HG03558 (cell line): Measurements from ENCODE around the gene MMAB.

Experiments used
- ATAC-seq: cut with Tn5 transposase; IDR thresholded peaks from one replicate; pipeline ENCODE4 v1.9.1; 2021; ENCODE audit warnings: moderate number of reproducible peaks; ENCODE audit not compliant: unreplicated experiment; ENCODE audit errors: extremely low read depth

Gene MMAB

DNA sequence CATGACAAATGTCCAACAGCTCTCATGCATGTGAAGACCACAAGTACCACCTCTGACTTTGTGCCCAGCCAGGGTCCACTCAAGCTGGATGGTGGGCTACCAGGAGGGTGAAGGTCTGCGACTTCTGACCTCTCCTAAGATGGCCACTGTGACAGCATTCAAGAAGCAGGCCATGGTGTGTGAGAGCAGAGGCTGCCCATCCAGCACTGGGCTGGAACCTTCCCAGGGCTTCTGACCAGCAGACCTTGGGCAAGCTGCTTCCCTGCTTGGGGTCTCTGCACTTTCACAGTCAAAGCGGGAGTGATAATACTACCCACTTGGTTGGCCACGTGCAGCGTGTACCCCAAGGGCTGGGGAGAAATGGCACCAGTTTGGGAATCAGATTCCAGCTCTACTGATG, 10.4 kb downstream of the MMAB start:
- no peak for ATAC-seq

DNA sequence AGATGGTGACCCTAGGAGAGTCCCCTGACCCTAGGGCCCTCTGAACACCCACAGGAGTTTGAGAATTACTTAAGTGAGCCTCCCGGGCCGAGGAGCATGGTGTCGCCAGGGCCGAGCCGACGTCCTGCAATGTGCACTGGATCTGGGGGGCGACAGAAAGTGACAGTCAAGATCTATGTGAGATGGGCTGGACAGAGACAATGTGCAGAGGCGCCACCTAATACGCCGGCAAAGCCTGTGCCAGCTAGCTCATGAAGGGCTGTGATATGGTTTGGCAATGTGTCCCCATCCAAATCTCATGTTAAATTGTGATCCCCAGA, 11.6 kb downstream of the MMAB start:
- ATAC-seq, result no peak

DNA sequence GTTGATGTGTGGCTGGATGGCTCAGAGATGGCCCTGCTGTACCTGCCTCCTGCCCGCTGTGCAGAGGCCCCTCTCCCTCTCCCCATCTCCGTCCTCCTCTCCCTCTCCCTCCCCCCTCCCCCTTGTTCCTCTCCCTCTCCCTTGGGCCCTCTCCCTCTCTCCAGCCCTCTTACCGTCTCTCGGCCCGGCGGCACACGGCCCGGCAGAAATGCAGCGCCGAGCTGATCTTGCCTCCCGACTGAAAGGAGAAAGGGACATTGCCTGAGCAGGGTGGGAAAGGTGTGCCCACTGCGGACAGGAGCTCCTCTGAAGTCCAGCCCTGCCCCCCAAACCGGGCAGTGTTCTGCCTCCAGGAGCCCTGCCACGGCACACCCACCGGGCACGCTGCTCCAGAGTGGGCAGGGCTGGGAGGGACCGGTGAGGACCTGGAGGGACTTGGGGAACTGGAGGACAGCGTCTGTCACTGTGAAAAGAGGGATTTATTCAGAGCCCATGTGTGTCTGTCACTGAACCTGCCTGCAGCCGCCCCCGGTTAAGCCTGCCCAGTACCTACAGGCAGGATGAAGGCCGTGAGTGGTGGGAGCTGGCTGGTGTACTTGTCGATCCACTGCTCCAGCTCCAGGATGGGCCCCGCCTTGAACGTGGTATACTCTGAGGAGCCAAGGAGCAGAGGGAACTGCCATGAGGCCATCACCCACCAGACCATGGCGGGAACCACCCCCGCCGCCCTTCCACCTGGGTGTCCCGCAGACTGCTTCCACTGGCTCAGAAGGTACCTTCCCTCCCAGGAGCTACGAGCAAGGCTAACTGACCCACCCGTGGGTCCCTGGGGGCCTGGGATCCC, 12.2 kb downstream of the MMAB start:
- no peak for ATAC-seq

DNA sequence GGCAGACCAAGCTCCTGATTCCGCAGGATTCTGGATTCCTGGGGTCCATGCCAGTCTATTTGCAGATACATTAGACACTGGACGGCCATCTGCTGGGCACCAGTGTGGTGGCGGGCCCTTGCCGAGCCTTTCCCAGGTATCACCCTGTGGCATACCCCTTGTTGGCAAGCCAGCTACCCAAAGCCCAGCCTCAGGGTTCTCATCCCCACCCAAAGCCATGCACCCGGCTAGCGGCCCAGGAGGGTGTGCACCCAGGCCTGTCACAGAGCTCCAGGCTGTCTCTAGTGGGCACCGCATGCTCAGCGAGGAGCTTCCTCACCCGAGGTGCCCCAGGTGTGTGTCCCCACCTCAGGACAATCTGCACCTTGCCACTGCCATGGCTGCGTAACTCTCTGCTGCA, 13.7 kb downstream of the MMAB start:
- ATAC-seq, result no peak

DNA sequence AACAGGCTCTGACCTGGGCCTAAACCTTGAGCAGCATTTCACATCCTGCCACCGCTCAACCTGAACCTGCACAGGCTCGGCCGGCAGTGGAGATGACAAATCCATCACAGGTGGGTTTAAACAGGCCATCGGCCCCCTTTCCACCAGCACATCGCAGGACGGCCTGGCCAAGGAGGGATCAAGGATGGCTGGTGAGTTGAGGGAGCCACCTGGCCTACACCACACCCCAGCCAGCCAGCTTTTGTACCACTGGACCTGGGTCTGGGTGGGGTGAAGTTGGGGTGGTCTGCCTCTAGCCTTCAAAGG, 14.2 kb downstream of the MMAB start:
- ATAC-seq, result no peak

DNA sequence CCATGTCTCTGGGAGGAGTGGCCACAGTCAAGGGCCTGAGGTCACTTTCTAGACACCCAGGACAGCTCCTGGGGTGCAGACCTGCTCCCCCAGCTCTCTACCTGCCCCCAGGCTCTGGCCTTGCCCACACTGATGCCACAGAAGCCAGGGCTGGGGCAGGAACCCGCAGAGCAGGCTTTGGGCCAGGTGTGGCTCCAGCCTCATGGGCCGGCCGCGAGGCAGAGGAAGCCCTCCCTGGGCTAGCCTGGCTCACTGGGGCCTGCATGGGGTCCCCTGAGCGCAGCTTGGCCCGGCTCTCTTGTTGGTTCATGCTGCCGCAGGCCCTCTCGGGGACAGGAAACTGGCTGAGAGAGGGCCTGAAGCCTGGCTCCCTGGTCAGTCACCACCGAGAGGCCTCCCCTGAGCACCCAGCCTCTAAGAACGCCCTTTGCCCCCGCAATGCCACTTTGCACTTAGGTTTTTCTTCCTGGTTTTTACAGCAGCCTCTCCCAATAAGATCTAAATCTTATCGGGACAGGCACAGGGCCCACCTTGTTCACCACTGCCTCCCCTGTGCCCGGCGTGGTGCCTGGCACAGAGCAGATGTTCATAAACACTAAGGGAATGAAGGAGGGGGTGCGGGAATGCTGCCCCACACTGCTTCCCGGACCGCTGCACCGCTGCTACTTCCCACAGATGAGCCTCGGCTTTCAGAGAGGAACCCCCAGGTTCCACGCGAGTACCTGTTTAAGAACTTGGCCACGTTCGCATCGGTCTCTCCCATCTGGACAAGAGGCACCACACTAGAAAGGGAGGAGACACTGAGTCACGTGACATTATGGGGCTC, 14.7 kb downstream of the MMAB start:
- ATAC-seq, result no peak

DNA sequence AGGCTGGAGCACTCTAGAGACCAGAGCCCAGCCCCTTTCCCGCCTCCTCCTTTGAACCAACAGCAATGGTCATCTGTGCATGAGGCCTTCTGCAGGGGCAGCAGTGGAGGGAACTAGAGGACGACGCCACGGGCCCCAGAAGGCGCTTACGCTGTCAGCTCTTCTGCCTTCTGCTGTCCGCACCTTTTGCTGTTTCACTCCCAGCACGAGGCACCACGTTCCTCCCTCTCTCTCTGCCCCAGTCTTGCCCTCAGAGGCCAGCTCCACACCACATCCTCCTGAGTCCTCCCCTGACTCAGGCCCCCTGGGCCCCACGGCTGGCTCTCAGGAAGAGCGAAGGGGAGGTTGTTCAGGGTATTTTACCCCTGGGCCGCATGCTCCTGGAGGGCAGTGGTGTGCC, 15.5 kb downstream of the MMAB start:
- ATAC-seq, result no peak

DNA sequence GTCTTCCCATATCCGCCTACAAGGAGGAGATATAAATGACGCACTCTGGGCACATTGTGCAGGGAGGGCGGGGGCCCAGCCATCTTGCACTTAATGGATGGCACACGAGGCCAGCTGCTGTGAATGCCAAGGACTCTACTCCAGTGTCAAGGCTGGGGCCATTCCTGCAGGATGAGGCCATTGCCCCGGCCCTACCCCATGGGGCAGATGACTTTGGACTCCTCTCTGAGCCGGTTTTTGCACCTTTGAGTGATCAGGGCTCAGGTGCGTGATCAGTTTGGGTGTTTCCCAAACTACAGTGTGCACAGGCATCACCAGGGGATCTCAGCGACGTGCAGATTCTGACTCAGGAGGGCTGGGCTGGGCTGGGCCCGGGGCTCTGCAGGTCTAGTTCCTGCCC, 16.1 kb downstream of the MMAB start:
- ATAC-seq, result no peak

DNA sequence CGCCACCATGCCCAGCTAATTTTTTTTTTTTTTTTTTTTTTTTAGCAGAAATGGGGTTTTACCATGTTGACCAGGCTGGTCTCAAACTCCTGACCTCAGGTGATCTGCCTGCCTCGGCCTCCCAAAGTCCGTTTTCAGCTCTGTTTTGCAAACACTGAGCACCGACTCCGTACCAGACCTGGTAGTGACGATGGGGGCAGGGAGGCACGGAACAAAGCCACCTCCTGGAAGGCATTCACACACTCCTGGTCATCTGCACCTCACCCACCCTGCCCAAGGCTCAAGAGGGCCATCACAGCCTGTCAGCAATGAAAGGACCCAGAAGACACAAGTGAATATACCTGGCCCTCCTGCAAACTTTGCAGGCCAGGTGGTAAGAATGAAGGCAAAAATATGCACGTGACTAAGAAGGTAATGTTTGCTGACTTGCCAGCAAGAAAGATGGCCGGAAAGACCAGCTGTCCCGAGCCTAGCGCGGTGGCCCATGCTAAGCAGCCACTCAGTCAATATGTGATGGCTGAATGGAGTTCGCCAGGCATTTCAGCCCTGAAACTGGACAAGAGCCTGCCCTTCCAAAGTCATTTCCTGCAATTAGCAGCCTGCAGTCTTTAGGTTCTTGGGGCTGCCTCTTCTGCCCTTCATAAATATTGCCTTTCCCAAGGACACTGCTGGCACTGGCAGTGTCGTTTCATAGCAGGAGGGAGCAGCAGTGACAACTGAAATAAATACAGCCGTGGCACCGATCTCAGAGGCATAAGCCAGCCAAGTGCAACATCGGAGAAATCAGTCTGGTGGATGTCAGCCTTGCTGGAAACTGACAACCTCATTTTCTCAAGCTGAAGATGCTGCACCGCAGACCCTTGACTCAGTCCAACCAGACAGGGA, 17.6 kb downstream of the MMAB start:
- no peak for ATAC-seq

DNA sequence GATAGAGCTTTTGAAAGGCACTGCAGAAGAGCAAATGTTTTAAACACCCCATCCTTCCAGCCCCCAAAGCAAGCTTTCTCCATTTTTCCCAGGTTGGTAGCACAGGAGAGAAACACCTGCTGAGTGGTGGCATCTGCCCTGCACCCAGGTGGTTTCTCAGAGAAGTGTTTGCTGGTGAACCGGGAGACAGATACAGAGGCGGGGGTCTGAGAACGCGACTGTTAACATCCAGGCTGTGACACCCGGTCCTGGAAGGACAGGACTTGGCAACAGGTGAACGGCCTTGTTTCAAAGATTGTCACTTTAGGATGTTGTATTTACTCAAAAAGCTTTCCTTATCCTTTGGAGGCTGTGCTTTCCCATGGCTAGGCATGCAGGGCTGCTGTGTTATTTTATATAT, 18.5 kb downstream of the MMAB start:
- ATAC-seq, result no peak

DNA sequence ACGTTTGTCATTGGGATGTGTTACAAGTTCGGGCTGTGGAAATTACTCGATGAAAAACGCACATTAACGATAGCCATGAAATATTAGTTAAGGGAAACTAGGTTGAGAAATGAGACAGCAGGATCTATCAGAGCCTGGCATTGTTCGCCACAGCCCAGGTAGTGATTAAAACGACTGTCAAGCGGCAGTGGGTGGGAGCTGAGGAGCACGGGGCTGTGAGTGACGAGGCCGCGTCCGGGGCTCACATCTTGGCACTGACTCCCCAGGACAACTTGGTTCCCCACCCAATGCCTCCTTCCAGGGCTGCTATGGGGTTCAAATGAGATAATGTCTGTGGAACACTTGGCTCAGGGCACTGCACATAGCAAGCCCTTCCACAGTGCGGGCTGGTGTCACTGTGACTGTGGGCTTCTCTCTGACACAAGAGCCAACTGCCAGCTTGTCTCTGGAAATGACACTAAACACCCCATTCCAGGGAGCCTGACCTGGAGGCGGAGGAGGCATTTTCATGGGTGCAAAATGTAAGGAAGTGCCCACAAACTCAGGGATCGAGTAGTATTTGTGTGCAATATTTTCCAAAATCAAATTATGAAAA, 19.3 kb downstream of the MMAB start:
- ATAC-seq, result no peak

DNA sequence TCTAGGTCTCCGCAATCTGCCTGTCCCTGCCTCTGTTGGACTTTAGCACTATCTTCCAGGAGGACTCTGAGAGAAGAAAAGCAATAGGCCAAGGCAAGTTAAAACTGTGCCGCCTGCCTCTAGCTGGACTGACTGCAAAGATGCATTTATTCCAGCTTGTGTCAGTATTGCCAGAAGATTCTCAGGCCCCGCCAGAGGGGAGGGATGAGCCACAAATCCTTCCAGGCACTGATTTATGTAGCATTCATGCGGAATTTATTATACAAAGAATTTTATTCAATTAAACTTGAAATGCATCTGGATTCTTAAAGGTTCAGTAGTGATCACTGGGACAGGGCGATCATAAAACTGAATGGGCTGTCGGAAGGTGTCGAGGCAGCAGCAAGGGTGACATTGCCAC, 19.8 kb downstream of the MMAB start:
- ATAC-seq, result no peak

DNA sequence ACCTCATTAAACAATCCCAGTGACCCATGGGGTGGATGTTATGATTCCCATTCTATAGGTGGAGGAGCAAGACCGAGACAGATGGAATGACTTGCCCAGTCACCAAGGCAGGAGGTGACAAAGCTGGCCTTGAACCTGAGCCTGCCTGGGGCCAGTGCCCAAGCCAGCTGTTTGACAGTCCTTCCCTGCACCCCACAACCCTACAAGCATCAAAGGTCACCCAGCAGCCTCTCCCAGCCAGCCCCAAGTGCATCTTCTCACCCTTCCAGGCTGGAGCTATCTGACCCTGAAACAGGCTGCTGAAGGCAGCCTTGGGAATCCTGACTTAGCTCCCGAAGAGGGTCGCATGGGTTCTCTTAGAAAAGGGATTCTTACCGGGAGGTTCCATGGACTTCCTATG, 20.3 kb downstream of the MMAB start:
- no peak for ATAC-seq

DNA sequence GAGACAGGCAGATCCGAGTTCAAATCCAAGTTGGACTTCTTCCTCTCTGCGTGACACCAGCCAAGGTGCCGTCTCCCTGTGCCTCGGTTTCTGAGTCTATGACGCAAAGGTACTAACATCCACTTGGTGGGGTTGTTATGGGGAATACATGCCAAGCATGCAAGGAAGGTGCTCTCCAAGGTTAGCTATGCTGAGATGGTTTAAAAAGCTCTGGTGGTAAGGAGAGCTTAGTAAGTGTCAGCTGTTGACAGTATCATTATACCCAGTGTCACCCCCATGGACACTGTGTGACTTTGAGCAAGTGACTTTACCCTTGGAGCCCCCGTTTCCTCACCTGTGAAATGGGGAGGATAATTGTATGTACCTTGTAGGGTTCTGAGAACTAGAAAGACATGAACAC, 22.2 kb downstream of the MMAB start:
- no peak for ATAC-seq

DNA sequence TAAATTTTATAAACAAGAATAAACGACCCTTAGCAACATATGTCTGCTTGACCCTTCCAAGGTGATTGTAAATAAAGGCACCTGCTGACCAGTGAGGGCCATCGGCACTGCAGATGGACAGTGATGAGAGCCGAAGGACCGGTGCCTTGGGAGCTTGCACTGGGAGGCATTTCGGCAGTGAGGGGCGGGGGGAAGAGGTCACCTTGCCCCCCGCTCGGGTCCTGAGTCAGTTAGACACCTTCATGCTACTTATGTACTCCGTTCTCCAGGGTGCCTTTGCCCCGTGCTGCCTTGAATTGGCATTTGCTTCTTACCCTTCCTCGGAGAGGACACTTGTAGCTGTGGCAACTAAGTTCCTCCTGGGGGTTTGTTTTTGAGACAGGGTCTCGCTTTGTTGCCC, 23.0 kb downstream of the MMAB start:
- ATAC-seq, result no peak

DNA sequence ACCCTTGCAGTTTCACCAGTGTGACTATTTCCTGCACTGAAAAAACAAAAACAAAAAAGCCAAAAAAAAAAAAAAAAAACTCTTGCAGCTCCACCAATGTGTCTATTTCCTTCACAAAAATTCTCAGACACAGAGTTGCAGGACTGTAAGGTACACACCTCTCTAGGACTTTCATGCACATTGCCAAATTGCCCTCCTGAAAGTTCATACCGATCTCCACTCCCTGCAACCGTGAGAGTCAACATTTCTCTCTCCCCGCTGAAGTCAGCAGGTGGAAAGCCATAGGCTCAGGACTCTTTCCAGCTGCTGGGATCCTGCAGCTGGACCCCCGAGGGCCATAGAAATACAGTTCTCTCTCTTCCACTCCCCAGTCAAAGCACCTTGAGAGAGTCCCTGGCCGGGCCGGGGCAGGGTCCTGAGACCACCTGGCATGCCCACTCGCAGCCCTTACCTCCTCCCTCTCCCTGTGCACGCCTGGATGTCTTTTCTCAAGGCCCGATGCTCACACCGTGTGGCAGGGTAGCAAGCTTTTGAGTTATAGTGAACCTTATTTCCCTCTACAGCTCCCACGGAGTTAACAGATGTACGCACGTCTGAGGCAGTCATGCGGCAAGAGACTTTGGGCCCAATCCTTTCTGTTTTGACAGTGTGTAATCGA, 23.6 kb downstream of the MMAB start:
- ATAC-seq, result no peak

DNA sequence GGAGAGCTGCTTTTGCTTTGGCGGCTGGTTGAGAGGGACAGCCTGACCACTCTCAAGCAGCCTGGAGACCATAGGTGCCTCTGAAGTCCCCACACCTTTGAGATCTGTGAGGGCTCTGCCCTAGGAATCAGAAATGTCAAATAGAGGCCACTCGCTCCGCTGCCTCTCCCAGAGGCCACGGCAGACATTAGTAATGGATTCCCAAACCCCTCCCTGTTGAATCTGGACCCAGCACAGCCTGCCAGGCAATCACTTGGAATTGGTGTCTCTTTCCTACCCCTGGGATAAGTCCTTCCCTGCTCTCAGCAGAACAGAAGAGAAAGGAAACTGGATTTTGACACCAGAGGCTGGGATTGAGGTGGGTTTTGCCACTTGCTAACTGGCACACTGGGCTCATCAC, 25.0 kb downstream of the MMAB start:
- no peak for ATAC-seq

DNA sequence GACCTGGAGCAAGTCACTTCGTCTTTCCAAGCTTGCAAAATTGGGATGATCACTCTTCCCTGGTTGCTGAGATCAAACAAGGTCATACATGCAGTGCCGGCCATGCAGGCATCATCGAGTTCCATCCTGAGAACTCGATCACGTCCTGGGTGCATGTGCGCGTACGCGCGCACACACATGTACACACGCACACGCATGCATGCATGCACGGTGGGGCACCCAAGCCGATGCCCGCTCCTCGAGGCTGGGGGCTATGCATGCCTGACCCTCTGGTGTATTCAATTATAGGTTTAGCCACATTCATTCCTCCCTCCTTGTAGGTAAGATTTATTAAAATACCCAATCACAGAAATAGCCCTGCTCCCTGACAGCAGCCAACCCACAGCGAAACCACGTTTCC, 26.0 kb downstream of the MMAB start:
- ATAC-seq, result no peak

DNA sequence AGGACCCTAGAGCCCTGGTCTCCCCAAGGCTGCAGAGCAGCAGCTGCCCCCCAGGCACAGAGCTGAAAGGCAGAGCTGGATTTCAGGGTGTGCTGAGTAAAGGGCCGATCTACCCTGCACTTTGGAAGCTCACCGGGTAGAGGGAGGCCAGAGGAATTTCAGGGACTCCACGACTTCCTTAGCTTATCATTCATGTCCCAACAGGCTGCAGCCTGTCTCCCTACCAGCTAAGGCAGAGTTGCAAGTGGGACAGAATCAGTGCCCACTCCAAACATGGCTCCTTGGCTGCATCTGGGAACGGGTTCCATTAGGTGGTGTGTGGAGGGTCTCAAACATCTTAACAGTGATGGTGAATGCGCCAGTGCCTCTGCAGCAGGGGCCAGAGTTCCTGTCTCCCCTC, 27.5 kb downstream of the MMAB start:
- ATAC-seq, result no peak

DNA sequence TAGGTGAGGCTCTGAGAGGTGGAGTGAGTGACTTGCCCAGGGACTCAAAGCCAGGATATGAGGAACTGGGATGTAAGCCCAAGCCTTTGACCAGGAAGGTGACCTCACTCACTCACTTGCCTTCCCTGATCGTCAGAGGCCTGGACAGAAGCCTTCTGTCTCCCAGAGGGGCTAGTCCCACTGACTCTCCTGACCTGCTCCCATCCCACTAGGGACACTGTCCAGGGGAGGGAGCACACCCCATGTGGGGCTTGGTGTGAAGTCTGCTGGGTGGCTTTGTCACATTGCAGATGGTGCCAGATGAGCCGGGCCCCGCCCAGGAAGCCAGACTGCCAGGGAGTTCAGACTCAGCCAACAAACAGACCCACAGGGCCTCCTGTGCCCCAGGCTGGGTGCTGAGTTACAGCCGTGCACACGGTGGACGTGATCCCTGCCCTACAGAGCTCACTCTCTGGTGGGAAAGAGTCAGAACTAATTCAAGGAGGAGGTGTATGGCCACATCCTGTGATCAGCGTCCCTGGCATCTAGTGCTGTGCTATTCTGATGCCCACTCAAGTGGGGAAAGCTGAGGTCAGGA, 28.3 kb downstream of the MMAB start:
- no peak for ATAC-seq
